Activated CD8-positive, alpha-beta memory T cell treated with anti-CD3 and anti-CD28 coated beads for 1 hour (primary cell): Measurements from ENCODE around the gene BMPR1B.

Experiments used
- DNase-seq, 2 donors: peaks; one replicate each; pipeline ENCODE4 v3.0.0-alpha.2; 2020; ENCODE audit warnings: low read depth in 1 of 2; ENCODE audit errors: extremely low read depth in 1 of 2

BMPR1B gene

DNA sequence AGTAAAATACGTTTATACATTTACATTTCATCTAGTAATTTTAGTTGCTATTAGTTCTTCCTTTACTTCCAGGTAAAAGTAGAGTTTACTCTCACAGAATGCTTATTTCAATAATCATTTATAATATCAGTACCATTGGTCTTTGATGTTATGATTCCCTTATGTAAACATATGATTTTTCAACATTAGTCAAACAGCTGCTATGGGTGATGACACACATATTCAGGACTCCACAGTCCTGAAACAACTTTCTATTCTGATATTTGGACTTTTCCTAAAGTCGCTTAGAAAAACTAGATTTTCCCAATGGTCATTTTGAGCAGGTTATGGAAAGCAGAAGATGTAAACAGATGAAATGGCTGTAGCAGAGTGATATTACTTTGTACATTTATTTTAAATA, 421.2 kb downstream of the BMPR1B start:
- no peak for DNase-seq

DNA sequence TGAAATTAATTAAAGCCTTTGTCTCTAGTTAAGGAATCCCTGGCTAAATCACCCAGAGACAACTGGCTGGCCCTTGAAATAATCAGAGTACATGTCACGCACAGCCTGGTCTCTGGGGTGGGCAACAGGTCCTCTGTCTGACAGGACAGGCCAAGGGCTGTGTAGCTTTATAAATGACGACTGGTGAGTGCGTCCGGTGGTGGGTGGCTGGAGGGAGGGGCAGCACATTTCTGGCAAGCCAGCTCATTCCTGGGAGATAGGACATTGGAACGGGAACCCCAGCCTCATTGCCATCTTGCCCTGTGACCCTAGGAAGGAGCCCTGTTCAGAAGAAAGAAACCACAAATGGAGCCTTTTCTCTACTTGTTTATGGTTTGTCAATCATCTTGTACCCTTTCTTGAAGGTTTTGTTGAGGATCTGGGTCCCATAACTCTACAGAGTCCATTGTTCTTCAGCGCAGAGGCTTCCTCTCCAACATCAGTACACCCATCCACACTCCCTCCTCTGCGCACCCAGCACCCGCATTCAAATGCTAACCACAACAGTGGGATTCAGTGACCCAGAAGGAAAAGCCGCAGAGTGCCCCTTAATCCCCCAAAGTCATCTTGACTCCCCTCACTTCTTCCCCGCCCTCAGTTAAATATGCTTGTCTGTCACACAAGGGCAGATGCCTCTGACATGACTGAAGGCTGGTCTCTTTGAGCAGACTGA, 422.9 kb downstream of the BMPR1B start:
- DNase-seq = no peak

DNA sequence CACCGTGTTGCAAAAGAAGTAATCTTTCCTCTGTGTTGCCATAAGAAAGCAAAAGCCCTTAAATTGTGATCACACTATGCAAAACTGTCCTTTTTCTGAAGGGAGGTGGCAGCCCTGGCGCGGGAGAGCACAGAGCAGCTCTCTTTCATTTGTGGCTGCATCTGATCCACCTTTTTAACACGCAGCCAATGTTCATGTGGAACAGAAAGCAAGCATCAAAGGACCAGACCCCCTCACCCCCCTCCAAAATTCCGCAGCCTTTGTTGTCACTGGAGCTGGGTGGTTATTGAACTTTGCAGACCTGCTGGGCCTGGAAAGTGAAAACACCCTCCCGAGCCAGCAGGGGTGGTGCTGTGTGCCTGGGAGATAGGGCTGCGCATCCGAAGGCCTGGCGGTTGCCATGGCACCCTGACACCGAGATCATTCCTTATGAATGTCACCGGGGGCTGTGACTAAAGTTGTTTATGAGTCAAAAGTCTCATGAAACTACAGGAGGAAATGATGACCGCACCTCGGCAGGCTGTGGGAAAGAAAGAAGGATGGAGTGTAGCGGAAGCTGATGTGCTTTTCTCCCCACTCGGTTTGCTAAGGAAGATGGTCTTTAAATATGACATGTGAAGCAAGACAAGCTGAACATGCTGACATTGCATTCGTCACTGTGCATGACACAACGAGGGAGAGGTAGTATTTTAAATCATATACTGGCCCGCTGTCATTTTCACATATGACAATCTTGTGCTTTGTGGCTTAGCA, 423.7 kb downstream of the BMPR1B start:
- DNase-seq = no peak

DNA sequence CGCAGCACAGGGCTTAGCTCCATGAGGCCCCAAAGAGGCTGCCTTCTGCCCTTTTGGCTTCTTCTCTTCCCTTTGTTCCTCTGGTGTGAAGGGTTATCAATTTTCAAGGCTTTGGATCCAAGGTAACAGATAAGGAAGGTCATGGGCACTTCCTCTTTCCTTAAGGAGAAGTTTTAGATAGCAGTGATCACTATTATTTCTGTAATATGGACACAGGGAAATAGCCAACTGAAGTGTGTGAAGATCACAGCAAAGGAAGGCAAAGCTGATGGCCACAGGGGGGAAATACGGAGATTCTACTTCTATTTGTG, 424.2 kb downstream of the BMPR1B start:
- no peak for DNase-seq

DNA sequence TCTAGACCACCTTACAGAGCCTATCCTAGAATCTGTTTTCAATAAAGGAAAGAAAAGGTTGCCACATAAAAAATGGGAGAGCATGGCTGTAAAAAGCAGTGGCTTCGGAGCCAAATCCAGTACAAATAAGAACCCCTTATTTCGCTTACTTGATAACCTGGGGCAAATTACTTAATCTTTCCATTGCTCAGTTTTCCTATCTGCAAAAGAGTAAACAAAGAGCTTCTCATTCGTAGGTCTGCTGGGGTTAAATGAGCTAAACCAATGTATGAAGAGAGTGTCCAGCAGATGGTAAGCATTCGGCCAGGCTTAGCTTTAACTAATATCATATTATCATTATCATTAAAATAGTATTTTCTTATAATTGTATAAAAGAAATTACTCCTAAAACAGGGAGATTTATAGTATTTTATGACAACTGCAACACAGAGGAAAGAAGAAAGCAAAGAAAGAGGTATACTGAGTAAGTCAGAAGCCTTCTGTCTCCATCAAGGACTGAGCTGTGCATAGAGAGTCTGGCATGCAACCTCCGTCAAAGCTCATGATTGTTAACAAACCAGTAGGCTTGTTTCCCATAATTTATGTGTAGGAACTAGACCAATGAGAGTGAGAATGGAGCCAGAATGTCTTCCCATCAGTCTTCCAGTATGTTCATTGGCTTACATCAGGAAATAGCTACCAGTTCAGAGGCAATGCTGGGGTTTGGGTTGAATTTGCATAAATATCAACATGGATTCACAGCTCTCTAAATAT, 426.1 kb downstream of the BMPR1B start:
- no peak for DNase-seq

DNA sequence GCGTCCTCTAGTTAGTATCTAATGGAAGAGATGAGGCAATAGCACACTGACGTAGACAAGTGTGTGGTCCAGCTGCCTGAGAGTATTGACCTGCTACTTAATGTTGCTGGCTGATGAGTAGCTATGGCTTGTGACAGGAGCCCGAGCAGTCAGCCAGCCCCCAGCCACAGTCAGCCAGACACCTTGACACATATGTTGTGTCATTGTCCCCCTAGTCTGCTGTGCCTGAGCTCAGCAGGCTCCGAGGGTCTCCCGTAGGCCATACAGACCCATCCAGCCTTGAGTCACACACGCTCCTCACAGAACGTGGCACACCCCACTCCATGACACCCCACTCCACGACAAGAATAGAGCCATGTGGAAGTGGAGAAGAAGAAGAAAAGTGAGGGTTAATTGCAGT, 428.9 kb downstream of the BMPR1B start:
- DNase-seq = no peak

DNA sequence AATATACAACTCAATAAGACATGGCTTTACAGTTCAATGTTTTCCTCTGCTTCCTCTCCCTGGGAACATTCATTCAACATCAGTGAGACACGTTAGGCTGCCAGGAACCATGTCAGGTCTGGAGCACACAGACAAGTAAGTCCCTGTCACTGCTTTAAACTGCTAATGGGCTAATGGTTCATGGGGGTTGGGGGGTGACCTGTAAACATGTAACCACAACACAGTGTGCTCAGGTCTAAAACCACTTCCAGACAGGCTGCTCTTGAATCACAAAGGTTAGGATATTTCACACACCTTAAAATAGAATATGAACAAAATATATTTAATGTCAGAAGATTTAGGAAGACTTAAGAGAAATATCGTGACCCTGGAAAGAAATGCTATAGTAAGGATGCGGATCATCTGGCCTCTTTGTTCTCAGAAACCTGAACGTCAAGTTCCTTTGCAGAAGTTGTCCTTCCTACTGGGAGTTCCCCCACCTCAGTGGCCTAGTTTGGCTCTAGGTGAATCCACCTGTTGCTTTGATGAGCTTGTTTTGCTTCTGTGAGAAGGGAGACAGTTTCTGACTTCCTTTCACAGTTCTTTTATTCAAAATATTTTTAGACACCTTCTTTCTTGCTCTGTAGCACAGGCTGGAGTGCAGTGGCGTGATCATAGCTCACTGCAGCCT, 431.1 kb downstream of the BMPR1B start:
- DNase-seq = no peak

DNA sequence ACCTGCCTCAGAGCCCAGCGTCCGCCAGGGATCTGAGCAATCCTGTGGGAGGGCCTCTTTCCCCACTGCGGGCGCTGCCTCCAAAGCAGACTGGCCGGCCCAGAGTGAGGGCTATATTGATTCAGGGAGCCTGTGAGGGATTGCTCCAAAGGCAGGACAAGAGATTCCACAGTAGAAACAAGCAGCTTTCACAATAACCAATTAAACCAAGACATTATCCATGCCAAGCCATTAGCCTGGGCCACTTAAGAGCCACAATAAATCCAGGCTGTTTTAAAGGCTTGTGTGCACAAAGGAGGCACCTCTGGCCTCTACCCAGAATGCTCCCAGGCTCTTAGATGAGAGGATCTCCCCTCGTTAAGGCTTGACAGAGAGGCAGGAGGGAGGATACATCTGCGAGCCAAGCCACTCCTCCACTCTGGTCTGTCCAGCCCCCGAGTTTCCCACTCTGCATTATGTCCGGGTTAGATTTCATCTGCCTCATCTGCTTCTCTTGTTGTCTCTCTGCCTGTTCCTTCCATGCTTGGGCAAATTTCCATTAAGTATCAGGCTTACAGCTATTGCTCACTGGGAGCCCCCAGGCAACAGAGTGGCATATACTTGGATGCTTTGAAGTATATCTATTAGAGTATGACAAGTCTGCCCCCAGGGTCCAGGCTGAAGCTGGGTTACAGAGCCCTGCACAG, 433.1 kb downstream of the BMPR1B start:
- DNase-seq = no peak

DNA sequence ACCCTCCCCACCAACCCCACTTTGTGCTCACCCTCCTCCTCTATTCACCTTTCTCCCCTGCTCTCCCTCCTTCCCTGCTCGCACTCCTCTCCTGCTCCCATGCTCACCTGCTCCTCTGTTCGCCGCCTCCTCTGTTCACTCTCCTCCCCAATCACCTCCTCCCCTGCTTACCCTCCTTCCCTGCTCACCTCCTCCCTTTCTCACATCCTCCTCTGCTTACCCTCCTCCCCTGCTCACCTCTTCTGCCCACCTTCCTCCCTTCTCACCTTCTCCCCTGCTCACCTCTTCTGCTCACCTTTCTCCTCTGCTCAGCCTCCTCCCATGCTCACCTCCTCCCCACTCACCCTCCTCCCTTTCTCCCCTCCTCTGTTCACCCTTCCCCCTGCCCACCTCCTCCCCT, 433.8 kb downstream of the BMPR1B start:
- no peak for DNase-seq

DNA sequence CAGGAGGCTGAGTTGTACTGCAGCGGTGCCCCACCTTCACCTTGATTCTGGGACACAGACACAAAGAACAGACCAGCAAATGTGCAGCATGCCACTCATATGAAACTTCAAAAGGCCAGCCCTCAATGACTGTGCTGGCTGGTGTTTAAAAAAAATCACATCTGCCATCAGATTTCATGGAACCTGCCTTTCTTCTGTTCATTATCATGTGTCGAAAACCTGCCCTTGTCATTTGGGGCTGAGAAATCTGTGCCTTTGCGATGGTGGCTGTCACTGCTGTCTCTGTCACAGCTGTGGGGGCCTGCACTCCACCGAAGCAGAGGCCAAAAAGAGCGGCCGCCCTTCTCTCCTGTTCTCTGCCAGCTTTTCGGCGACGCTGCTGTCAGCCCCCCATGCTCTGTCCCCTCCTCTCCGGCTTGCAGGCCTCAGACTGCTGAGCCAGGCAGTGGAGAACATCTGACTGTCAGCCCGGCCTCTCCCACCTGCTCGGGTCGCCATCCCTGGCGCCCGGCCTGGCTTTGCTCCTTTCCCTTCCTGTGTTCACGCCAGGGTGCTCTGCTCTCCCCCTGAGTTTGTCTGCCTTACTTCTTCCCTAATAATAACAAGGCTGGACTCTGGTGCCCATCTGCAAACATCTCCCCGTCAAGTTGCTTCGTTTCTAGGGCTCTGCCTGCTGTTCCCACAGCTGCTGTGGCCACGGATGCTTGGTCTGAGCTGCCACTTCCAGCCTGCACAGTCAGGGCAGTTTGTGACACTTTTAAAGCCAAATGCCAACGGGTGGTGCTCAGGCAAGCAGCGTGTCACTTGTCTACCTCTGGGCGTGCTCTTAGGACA, 435.9 kb downstream of the BMPR1B start:
- DNase-seq = no peak

DNA sequence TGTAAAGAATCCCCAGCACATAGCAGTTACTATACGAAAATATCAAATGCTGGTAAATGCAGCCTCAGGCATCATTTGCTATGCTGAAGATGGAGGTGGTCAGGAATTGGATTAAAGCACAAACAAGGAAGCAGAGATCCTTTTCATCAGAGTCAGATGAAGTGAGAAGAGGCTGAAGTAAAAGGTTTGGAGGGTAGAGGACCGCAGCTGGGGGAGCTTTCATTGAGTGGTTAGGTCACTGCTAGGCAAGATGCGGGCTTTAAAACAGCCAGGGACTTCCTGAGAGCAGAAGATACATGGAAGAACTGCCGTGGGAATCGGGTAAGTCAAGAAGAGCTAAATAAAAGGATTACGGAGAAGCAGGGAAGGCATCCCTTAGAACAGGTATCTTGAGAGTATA, 439.6 kb downstream of the BMPR1B start:
- DNase-seq = no peak

DNA sequence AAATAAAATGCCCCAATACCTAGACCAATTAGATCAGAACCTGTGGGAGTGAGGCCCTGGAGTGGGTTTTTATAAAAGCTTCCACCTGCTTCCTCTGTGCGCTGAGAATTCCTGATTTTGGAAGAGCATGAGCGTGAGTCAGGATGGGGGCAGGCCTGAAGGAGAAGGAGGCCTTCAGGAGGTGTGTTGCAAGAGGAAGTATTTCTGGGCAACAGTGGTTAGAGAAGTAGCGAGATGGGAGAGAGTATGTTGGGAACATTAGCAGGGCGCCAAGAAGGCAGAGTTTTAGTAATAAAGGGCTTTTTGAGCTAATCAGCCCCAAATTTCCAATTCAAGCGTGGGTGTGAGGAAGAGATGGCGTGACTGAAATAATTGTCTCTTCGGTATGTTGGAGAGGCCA, 441.2 kb downstream of the BMPR1B start:
- no peak for DNase-seq

DNA sequence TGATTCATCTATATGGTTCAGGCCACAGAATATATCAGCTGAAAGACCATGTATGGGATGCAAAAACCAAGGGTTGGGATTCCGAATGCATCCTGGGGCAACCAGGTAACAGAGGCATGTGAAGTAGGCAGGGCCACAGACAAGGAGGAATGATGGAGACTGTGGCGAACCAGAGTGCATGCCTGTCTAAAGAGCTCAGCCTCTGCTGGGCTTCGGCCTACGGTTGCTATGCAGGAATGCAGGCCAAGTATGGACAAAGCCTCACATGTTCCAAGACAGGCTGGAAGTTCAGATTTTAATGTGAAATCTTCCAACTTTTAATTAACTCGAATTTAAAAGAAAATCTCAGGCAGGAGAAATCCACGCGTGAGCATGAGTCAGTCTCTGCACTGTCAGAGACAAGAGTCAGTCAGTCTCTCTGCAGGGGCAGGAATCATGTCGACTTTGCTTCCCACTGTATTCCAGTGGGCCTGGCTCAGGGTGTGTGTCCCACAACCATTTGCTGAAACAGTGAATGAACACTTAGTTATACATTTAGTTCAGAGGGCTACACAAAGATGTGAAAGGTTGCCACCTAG, 446.6 kb downstream of the BMPR1B start:
- no peak for DNase-seq

DNA sequence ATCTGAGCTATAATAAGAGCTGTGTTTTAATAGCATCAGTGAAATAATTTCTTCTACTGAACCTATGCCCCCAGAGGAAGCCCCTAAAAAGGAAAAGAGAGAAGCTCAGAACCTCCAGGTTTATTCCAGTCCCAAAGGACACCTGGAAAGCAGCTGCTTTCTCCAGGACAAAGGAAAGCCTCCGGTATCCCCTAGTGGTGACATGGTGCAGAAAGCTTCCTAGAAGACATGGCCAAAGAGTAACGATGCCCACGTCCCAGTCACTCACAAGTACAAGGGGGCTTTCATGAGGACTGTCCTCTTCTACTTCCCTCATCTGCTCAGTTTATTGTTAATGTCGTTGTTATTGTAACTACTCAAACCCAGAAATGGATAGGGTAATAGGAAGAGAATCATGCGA, 447.1 kb downstream of the BMPR1B start:
- DNase-seq = no peak
